ENCODE results near the gene CCDC9B. TPM values are rescaled to one million over a fixed set of nuclear protein-coding genes. Genes with fewer than 3 reads are reported as not detected.
A peak's percentile ranks its signal among the peaks of the same experiment; 100 is the strongest.

Gene CCDC9B
- total RNA-seq, 1 experiment from 2014 or later: 56.1 TPM

DNA sequence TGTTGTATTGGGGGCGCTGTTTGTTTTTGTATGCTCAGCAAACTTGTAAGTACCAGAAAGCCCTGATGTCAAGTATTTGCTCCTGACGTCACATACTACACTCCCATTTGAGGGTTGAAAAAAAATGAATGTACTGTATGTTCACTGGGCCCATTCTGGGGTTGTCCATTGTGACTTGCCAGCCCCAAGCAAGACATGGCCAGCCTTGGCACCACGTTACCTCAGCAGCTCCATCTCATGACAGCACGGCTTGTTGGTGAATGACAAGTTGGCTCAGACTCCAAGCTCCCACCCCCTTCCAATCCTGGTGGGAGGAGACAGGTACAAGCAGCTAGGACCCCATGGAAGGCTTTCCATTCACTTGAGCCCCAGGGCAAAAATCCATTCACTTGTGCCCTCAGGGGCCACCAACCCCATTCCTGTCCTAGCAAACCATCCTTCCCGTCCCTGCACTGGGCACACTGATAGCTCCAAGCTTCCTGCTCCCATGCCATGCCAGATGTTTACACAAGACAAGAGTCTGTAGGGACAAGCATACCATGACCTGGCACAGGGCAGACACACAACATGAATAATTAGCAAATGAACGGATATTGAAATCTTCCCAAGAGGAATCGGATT is 11.7 kb upstream of the CCDC9B start:
- no TSS peak for BruUV-seq (replicated peaks)
- CTCF ChIA-PET: no interaction called here
- POLR2A ChIA-PET (ENCODE audit: unreplicated experiment): no interaction called here
- intact Hi-C loops (cut with micrococcal nuclease): no loop called here
- DNase-seq: no peak
- no peaks in the 10 kb centered on the region for H3K27me3 ChIP-seq (ENCODE audit: low read length)
- H4K20me1 ChIP-seq (ENCODE audit: low read length): no peaks in the 10 kb centered on the region
- no peak for ATAC-seq
- H3K4me3 ChIP-seq (ENCODE audit: low read length): no peak overlapping the region
- no peaks in the 10 kb centered on the region for H3K9me2 ChIP-seq (replicated peaks; ENCODE audit: low read length)
- H3K9me3 ChIP-seq (ENCODE audit: low read length): no peaks in the 10 kb centered on the region
- no peak overlapping the region for H3K4me2 ChIP-seq (ENCODE audit: low read length)
- H3K4me1 ChIP-seq (ENCODE audit: insufficient read depth, low read length): peaks cover 14% of the 10 kb centered on the region
- no peaks in the 10 kb centered on the region for H3K36me3 ChIP-seq (ENCODE audit: low read depth, low read length)
- no peaks in the 10 kb centered on the region for H3F3A ChIP-seq (ENCODE audit: low read length, unreplicated experiment)
- H3K79me2 ChIP-seq (ENCODE audit: low read length): no peaks in the 10 kb centered on the region
- H3K9ac ChIP-seq (ENCODE audit: low read length): no peak overlapping the region
- TF ChIP-seq EZH2 (IDR thresholded peaks at IDR 0.05; ENCODE audit: low read length, unreplicated experiment) (no peak), EZH2phosphoT487 (IDR thresholded peaks at IDR 0.05; ENCODE audit: borderline replicate concordance, low read length) (no peak)
- TF ChIP-seq, protein P1, sequence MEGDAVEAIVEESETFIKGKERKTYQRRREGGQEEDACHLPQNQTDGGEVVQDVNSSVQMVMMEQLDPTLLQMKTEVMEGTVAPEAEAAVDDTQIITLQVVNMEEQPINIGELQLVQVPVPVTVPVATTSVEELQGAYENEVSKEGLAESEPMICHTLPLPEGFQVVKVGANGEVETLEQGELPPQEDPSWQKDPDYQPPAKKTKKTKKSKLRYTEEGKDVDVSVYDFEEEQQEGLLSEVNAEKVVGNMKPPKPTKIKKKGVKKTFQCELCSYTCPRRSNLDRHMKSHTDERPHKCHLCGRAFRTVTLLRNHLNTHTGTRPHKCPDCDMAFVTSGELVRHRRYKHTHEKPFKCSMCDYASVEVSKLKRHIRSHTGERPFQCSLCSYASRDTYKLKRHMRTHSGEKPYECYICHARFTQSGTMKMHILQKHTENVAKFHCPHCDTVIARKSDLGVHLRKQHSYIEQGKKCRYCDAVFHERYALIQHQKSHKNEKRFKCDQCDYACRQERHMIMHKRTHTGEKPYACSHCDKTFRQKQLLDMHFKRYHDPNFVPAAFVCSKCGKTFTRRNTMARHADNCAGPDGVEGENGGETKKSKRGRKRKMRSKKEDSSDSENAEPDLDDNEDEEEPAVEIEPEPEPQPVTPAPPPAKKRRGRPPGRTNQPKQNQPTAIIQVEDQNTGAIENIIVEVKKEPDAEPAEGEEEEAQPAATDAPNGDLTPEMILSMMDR (conservative IDR thresholded peaks at IDR 0.05; ENCODE audit: low read depth, low read length): no peak
- no peak overlapping the region for H2AFZ ChIP-seq (ENCODE audit: low read length)
- no peak overlapping the region for H3K27ac ChIP-seq (ENCODE audit: low read length)

DNA sequence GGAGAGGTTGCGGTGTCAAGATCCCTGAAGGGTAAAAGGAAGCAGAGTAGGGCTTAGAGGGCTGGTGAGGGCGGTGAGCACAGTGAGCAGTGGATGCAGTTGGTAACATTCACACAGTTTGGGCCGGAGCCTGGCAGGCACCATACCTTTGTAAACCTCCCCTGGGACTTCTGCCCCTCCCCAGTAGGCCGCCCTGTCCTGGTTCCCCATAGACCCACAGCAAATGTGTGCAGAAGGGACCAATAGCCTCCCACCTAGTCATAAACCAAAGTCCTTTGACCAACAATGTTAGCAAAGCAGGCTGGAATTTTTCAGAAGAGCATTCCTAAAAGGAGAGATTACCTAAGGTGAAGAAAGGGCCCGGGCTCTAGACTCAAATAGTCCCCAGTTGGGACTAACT is 8.4 kb upstream of the CCDC9B start:
- Histone ChIP-seq H3K36me3 (ENCODE audit: low read depth, low read length) (no peaks in the 10 kb centered on the region), H3K4me3 (ENCODE audit: low read length) (no peak overlapping the region), H3K27ac (ENCODE audit: low read length) (no peak overlapping the region), H3F3A (ENCODE audit: low read length, unreplicated experiment) (no peaks in the 10 kb centered on the region), H2AFZ (ENCODE audit: low read length) (no peak overlapping the region), H3K9me3 (ENCODE audit: low read length) (no peaks in the 10 kb centered on the region), H3K27me3 (ENCODE audit: low read length) (no peaks in the 10 kb centered on the region), H3K79me2 (ENCODE audit: low read length) (no peaks in the 10 kb centered on the region), H4K20me1 (ENCODE audit: low read length) (no peaks in the 10 kb centered on the region), H3K9ac (ENCODE audit: low read length) (no peak overlapping the region), H3K4me2 (ENCODE audit: low read length) (no peak overlapping the region), H3K4me1 (ENCODE audit: insufficient read depth, low read length) (peaks cover 40% of the 10 kb centered on the region), H3K9me2 (replicated peaks; ENCODE audit: low read length) (no peaks in the 10 kb centered on the region)
- CTCF ChIA-PET: no interaction called here
- intact Hi-C loops (cut with micrococcal nuclease): loop anchor here (10.0 kb wide), 1 partner anchor 156 kb away; no protein-coding TSS in a partner anchor
- no TSS peak for BruUV-seq (replicated peaks)
- ATAC-seq: no peak
- TF ChIP-seq, protein P1 (conservative IDR thresholded peaks at IDR 0.05; ENCODE audit: low read depth, low read length): no peak
- TF ChIP-seq EZH2phosphoT487 (IDR thresholded peaks at IDR 0.05; ENCODE audit: borderline replicate concordance, low read length): no peak
- POLR2A ChIA-PET (ENCODE audit: unreplicated experiment): no interaction called here
- no peak for DNase-seq

DNA sequence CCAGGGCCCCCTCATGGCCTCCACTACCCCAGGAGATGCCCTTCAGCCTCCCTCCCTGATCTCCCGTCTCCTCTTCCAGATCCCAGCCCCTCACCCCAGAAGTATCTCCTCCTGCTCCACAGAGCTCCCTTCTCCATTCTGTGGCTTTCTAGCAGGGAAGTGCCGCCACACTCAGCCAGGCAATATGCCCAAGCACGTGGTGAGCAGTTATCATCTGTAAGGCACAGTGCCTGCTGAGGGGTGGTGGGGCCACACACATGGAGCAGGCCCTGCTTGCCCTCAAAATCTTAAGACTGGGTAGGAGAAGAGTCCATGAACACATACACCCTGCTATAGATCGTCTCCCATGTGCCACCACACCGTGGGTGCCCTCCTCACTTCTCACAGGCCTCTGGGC is 7.7 kb upstream of the CCDC9B start:
- no TSS peak for BruUV-seq (replicated peaks)
- H3K36me3 ChIP-seq (ENCODE audit: low read depth, low read length): no peaks in the 10 kb centered on the region
- H3K79me2 ChIP-seq (ENCODE audit: low read length): no peaks in the 10 kb centered on the region
- H2AFZ ChIP-seq (ENCODE audit: low read length): no peak overlapping the region; the same call in 1 of the 2 replicates
- CTCF ChIA-PET: no interaction called here
- H3K9me2 ChIP-seq (replicated peaks; ENCODE audit: low read length): no peaks in the 10 kb centered on the region
- H3K4me2 ChIP-seq (ENCODE audit: low read length): peak overlapping the region; percentile 37
- H3K9me3 ChIP-seq (ENCODE audit: low read length): no peaks in the 10 kb centered on the region
- intact Hi-C loops (cut with micrococcal nuclease): loop anchor here (10.0 kb wide), 1 partner anchor 156 kb away; no protein-coding TSS in a partner anchor
- H3K27me3 ChIP-seq (ENCODE audit: low read length): no peaks in the 10 kb centered on the region
- H3K4me3 ChIP-seq (ENCODE audit: low read length): no peak overlapping the region
- ATAC-seq: no peak
- no peak for DNase-seq
- H4K20me1 ChIP-seq (ENCODE audit: low read length): no peaks in the 10 kb centered on the region
- peaks cover 47% of the 10 kb centered on the region for H3K4me1 ChIP-seq (ENCODE audit: insufficient read depth, low read length)
- POLR2A ChIA-PET (ENCODE audit: unreplicated experiment): interaction anchor here (0.6 kb wide), 2 partner anchors 22 to 29 kb away, joined by 3 to 4 read pairs; no protein-coding TSS in a partner anchor
- no peak overlapping the region for H3K9ac ChIP-seq (ENCODE audit: low read length)
- H3K27ac ChIP-seq (ENCODE audit: low read length): peak overlapping the region; percentile 51
- no peaks in the 10 kb centered on the region for H3F3A ChIP-seq (ENCODE audit: low read length, unreplicated experiment)
- TF ChIP-seq, protein P1 (conservative IDR thresholded peaks at IDR 0.05; ENCODE audit: low read depth, low read length): no peak
- TF ChIP-seq EZH2 (IDR thresholded peaks at IDR 0.05; ENCODE audit: low read length, unreplicated experiment) (no peak), EZH2phosphoT487 (IDR thresholded peaks at IDR 0.05; ENCODE audit: borderline replicate concordance, low read length) (no peak)
